ENCODE results near the gene ATPAF1. TPM values are rescaled to one million over a fixed set of nuclear protein-coding genes. Genes with fewer than 3 reads are reported as not detected.

ATPAF1 gene
- total and polyA plus RNA-seq, 9 donors = 42.5 to 59.4 (median 50.8) TPM

DNA sequence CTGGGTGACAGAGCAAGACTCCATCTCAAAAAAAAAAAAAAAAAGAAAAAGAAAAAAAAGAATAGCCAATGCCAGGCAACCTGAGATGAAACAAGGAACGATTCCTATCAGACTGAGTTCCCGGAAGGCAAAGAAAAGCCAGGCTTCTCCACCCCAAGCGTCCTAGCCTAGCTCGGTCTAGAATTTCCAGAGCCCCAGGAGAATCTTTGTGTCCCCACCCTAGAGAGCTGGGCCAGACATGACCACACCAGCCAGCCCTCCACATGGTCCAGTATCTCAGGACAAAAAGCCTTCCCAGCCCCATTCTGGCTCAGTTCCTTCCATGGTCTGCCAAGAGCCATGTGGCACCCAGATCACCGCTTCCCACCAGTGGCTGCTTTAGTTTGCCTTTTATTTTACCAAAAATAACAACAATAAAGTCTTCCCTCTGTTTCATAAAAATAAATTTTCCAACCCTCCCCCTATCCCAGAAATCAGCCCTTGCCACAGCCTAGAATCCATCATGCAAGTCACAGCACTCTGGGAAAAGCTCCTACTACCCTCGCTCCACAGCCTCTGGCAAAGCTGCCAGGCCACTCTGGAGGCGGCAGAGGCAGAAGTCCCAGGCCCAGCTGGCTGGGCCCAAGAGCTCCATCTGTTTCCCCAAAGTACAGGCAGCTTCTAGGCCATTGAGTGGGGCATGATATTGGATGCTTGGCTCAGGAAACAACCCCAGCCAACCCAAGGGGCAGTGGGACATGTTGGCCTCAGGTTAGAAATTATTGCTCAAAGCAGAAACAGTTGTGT, 60.6 kb downstream of the ATPAF1 start:
- peaks cover 45% of the 10 kb centered on the region for H3K4me1 ChIP-seq (ENCODE audit: control insufficient read depth, insufficient read depth, low read length)
- no peaks in the 10 kb centered on the region for H3K27me3 ChIP-seq (ENCODE audit: control insufficient read depth, insufficient read depth, low read length)
- peak; percentile 56 for DNase-seq
- H3K27ac ChIP-seq (ENCODE audit: low read length) = peak overlapping the region; percentile 62
- H3K36me3 ChIP-seq (ENCODE audit: control insufficient read depth, insufficient read depth, low read length) = peaks cover 52% of the 10 kb centered on the region
- no peaks in the 10 kb centered on the region for H3K9me3 ChIP-seq (replicated peaks; ENCODE audit: control insufficient read depth, low read depth, low read length)
- WGBS (ENCODE audit: insufficient coverage) = 80% methylated on average over 7 of the region's 7 CpGs
- H3K4me3 ChIP-seq (ENCODE audit: low read length) = no peak overlapping the region

DNA sequence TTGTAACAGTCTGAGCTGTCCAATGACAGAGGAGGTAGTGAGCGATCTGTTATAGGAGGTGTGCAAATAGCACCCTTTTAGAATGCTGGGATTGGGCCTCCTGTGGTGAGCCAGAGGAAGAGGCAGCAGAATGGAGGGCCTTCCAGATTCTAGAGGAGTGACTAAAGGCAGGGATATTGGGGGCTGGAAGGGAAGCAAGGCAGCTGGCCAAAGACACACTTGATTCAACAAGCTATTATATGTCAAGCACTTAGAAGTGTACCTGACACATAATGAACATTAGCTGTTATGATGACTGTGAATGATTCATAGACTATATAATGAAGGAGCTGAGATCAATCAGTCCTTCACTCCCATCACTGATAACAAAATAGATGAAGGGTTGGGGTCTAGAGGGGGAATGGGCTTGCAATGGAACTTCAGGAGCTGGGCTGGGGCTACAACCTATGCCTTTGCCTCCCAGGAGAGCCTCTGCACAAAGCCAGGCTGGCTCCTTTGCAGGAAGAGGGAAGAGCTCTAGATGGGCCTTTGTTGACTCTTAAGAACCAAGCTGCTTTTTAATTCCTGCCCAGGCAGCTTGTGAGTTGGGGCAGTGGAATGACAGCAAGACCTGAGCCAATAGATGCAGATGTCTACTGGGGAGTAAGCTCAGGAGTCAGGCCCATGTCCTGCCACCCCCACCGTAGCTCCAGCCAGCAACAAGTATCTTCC, 61.8 kb downstream of the ATPAF1 start:
- Histone ChIP-seq H3K4me1 (ENCODE audit: control insufficient read depth, insufficient read depth, low read length) (peaks cover 36% of the 10 kb centered on the region), H3K9me3 (replicated peaks; ENCODE audit: control insufficient read depth, low read depth, low read length) (no peaks in the 10 kb centered on the region), H3K27ac (ENCODE audit: low read length) (no peak overlapping the region), H3K36me3 (ENCODE audit: control insufficient read depth, insufficient read depth, low read length) (peaks cover 42% of the 10 kb centered on the region), H3K27me3 (ENCODE audit: control insufficient read depth, insufficient read depth, low read length) (no peaks in the 10 kb centered on the region), H3K4me3 (ENCODE audit: low read length) (no peak overlapping the region)
- no peak for DNase-seq
- 100% methylated on average over 1 of the region's 2 CpGs for WGBS (ENCODE audit: insufficient coverage)

DNA sequence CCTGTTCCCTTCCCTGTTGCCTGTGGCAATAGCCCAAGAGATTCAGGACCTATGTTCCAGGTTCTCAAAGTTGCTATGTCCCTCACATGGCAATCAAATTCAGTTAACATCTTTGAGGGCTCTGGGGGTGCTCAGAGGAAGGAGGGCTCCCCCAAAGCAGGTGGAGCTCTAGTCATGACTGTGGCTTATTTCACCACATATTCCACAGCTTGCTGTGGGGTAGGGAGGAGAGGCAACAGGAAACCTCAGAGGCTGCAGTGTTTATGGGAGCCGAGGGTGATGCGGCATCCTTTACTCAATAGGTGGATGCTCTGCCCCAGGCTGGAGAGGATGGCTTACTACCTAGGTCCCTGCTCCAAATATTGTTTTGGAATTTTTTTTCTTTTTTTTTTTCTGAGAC, 62.9 kb downstream of the ATPAF1 start:
- no peak for DNase-seq
- Histone ChIP-seq H3K4me3 (ENCODE audit: low read length) (no peak overlapping the region), H3K36me3 (ENCODE audit: control insufficient read depth, insufficient read depth, low read length) (peaks cover 32% of the 10 kb centered on the region), H3K27ac (ENCODE audit: low read length) (no peak overlapping the region), H3K4me1 (ENCODE audit: control insufficient read depth, insufficient read depth, low read length) (peaks cover 36% of the 10 kb centered on the region), H3K27me3 (ENCODE audit: control insufficient read depth, insufficient read depth, low read length) (no peaks in the 10 kb centered on the region), H3K9me3 (replicated peaks; ENCODE audit: control insufficient read depth, low read depth, low read length) (no peaks in the 10 kb centered on the region)
- WGBS (ENCODE audit: insufficient coverage) = no CpG with 5 or more reads among the region's 2 CpGs

DNA sequence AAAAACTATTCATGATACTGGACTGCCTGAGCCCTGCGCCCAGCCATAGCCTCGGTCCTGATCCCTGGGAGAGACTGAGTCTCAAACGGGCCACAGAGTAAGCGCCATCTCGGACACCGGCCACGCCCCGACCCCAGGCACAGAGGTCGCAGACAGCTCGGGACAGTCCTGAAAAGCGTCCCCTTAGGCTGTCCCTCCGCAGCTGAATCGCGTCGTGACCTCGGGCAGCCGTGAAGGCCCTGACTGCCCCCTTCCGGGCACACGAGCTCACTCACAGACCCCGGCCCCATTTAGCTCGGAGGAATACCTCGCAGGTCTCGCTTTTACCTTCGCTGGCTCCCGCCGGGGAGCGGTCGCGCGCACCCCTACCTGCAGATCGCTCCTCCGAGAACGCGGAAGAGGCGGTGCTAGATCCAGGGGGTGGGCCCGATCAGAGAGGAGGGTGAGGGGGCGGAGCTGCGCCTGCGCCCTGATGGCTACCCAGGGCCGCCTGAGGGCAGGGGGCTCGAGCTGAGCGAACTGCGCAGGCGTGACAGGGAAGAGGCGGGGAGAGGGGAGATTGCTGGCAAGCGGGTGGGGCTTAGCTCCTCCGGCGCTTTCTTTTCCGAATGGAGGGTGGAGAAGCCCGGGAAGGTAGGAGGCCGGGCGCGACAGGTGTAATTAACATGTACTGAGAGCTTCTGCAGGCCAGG, 64.2 kb downstream of the ATPAF1 start, which contains the start of gene MKNK1:
MKNK1 (minus strand) TSS at position 411 of the 692 bp plus-strand sequence. CDS start 20,941 bp downstream, outside the sequence.
- Histone ChIP-seq H3K27ac (ENCODE audit: low read length) (peak within 1 kb of the TSS; percentile 59), H3K4me1 (ENCODE audit: control insufficient read depth, insufficient read depth, low read length) (peaks cover 36% of the 10 kb centered on the region), H3K36me3 (ENCODE audit: control insufficient read depth, insufficient read depth, low read length) (peaks cover 19% of the 10 kb centered on the region), H3K4me3 (ENCODE audit: low read length) (peak within 1 kb of the TSS; percentile 68), H3K27me3 (ENCODE audit: control insufficient read depth, insufficient read depth, low read length) (no peaks in the 10 kb centered on the region), H3K9me3 (replicated peaks; ENCODE audit: control insufficient read depth, low read depth, low read length) (no peaks in the 10 kb centered on the region)
- WGBS (ENCODE audit: insufficient coverage) = 0% methylated on average over 48 of the region's 53 CpGs
- DNase-seq = peak; percentile 98

DNA sequence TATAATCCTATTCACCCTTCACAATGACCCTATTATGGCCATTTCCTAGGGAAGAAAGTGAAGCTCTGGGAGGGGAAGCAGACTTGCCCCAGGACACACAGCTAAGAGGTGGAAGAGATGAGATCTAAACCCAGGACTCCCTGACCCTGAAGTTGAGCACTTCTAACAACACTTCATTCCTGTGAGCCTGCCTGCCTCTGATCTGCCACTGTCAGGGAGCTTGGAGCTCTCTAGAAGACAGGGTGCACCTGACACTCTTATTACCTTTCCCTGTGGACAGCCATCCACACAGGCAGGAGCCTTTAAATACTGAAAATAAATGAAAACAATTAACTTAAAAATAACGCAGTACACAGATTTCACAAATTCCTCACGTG, 64.7 kb downstream of the ATPAF1 start:
- Histone ChIP-seq H3K4me1 (ENCODE audit: control insufficient read depth, insufficient read depth, low read length) (peaks cover 33% of the 10 kb centered on the region), H3K9me3 (replicated peaks; ENCODE audit: control insufficient read depth, low read depth, low read length) (no peaks in the 10 kb centered on the region), H3K27ac (ENCODE audit: low read length) (peak overlapping the region; percentile 8), H3K27me3 (ENCODE audit: control insufficient read depth, insufficient read depth, low read length) (no peaks in the 10 kb centered on the region), H3K36me3 (ENCODE audit: control insufficient read depth, insufficient read depth, low read length) (peaks cover 14% of the 10 kb centered on the region), H3K4me3 (ENCODE audit: low read length) (peak overlapping the region; percentile 68)
- DNase-seq = no peak
- WGBS (ENCODE audit: insufficient coverage) = 0% methylated on average over 2 of the region's 2 CpGs

DNA sequence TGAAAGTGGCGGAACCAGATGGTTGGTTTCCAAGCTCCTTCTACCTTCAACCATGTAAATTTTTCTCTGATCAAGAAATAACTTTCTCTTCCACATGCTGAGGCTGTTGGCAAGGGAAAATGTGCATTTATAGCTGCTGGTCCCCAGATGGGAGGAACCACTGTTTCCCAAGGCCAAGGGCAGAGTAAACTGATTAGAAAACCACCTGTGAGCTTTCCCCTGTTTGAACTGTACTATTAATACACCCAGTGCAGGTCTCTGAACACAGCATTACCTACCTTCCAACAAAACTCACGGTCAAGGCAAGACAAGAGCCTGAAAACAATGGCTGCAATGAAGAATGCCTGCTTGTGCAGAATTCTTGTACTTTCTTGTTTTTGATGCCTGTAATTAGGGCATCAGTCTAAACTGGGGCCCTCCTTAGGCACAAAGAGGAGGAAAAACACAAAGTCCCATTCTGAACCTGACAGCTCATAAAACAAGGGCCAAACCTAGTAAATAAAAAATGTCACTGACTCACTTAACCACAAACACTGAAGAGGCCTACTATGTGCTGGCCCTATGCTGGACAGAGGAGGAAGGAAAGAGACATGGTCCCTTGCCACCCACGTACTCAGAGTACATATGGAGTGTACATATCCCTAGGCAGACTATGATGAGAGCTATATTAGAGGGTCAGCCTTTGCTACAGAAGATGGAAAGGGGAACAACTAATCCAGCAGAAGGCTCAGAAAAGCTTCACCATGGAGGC, 66.7 kb downstream of the ATPAF1 start:
- Histone ChIP-seq H3K36me3 (ENCODE audit: control insufficient read depth, insufficient read depth, low read length) (peaks cover under 1% of the 10 kb centered on the region), H3K4me3 (ENCODE audit: low read length) (no peak overlapping the region), H3K27me3 (ENCODE audit: control insufficient read depth, insufficient read depth, low read length) (no peaks in the 10 kb centered on the region), H3K27ac (ENCODE audit: low read length) (no peak overlapping the region), H3K9me3 (replicated peaks; ENCODE audit: control insufficient read depth, low read depth, low read length) (no peaks in the 10 kb centered on the region), H3K4me1 (ENCODE audit: control insufficient read depth, insufficient read depth, low read length) (peaks cover 21% of the 10 kb centered on the region)
- 100% methylated on average over 1 of the region's 3 CpGs for WGBS (ENCODE audit: insufficient coverage)
- peak; percentile 65 for DNase-seq

DNA sequence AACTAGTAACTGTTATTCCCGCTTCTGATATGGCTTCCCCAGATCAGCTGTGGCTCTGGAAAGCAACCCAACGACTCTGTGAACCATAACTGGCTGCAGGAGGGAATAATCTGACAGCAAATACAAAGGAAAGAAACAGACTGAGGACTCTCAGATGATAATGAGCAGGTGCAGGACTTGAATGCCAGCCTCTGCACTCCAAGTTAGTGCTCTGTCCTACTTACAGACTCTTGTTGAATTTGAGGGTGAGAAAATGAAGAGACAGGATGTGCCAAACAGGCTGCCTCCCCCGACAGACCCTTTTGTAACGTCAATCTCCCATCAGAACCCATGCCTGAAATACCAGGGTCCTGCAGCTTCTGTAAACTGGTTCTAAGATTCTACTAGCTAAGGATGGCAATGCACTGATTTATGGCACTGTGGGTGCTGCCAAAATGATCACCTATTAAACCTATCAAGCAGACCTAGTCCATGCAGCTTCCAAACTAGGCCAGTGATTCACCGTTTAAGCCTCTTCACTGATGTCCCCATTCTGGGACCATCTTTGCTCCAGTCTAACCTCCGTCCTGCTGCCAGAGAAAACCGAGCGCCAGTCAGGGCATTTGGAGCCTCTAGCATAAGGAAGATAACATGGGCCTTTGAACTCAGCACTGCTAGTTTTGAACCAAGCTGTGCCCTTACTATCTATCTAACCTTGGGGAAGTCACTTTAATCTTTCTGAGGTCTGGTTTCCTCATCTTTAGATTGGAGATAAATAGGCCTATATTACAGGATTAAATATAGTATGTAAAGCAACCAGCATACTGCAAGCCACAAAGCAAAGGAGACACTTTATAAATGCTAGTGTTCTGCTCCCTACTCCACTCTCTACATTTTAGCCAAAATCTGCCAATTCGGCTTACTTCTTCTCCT, 68.8 kb downstream of the ATPAF1 start:
- H3K4me1 ChIP-seq (ENCODE audit: control insufficient read depth, insufficient read depth, low read length) = peaks cover 13% of the 10 kb centered on the region
- H3K27ac ChIP-seq (ENCODE audit: low read length) = no peak overlapping the region
- H3K9me3 ChIP-seq (replicated peaks; ENCODE audit: control insufficient read depth, low read depth, low read length) = no peaks in the 10 kb centered on the region
- H3K4me3 ChIP-seq (ENCODE audit: low read length) = no peak overlapping the region
- no peak for DNase-seq
- WGBS (ENCODE audit: insufficient coverage) = 76% methylated on average over 2 of the region's 9 CpGs
- H3K36me3 ChIP-seq (ENCODE audit: control insufficient read depth, insufficient read depth, low read length) = no peaks in the 10 kb centered on the region
- no peaks in the 10 kb centered on the region for H3K27me3 ChIP-seq (ENCODE audit: control insufficient read depth, insufficient read depth, low read length)

DNA sequence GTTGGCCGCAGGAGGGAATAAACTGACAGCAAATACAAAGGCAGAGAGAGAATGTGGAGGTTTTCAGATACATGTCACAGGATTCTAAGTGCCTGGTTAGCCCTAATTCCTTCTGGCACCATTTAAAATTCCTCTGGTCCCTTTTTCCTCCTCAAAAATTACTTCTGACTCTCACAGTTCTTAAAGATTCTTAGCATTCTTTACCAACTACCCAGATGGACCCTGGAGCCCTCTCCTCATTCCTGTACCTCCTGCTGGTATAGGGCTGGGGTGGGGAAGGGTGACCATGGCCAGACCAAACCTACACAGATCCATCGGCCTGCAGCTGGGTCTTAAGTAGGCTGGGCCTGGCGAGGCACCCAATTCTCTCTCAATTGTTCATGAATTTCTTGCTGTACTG, 71.3 kb downstream of the ATPAF1 start:
- Histone ChIP-seq H3K4me1 (ENCODE audit: control insufficient read depth, insufficient read depth, low read length) (peaks cover 3% of the 10 kb centered on the region), H3K27ac (ENCODE audit: low read length) (no peak overlapping the region), H3K36me3 (ENCODE audit: control insufficient read depth, insufficient read depth, low read length) (peaks cover 18% of the 10 kb centered on the region), H3K4me3 (ENCODE audit: low read length) (no peak overlapping the region), H3K27me3 (ENCODE audit: control insufficient read depth, insufficient read depth, low read length) (no peaks in the 10 kb centered on the region), H3K9me3 (replicated peaks; ENCODE audit: control insufficient read depth, low read depth, low read length) (no peaks in the 10 kb centered on the region)
- DNase-seq = no peak
- no CpG with 5 or more reads among the region's 3 CpGs for WGBS (ENCODE audit: insufficient coverage)

DNA sequence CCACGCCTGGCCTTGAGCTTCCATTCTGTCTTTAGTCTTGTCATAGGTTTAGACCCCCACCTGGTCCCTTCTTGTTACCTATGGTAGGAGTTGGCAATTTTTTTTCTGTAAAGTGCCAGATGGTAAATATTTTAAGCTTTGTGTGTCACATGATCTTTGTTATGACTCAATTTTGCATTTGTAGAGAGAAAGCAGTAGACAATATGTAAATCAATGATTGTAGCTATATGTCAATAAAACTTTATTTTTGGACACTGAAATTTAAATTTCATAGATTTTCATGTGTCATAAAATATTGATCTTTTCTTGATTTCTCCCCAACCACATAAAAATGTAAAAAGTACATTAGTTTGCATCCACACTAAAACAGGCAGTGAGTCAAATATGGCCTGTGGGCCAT, 72.1 kb downstream of the ATPAF1 start:
- Histone ChIP-seq H3K4me1 (ENCODE audit: control insufficient read depth, insufficient read depth, low read length) (no peaks in the 10 kb centered on the region), H3K27me3 (ENCODE audit: control insufficient read depth, insufficient read depth, low read length) (no peaks in the 10 kb centered on the region), H3K4me3 (ENCODE audit: low read length) (no peak overlapping the region), H3K36me3 (ENCODE audit: control insufficient read depth, insufficient read depth, low read length) (peaks cover 24% of the 10 kb centered on the region), H3K9me3 (replicated peaks; ENCODE audit: control insufficient read depth, low read depth, low read length) (no peaks in the 10 kb centered on the region), H3K27ac (ENCODE audit: low read length) (no peak overlapping the region)
- no peak for DNase-seq
- no CpG with 5 or more reads among the region's 1 CpG for WGBS (ENCODE audit: insufficient coverage)
